Esophagus squamous epithelium (tissue), 4 donors: ENCODE measurements around the gene PWWP2A.

Source experiments
- CTCF ChIP-seq, 6 experiments: fragments of 450-650 bp in 4 of 6; fragments of 200-600 bp in 2 of 6; sonication (generic) in 2 of 6; IDR thresholded peaks; one replicate each; pipeline ENCODE4 v1.5.1; 2016 to 2019; ENCODE audit warnings: antibody characterized with exemption in 6 of 6, mild to moderate bottlenecking in 4 of 6, moderate library complexity in 4 of 6
- POLR2A ChIP-seq, 4 donors: fragments of 450-650 bp; IDR thresholded peaks; one replicate each; pipeline ENCODE4 v1.6.1; 2017; ENCODE audit warnings: antibody characterized with exemption in 4 of 4, mild to moderate bottlenecking in 4 of 4, moderate library complexity in 3 of 4

DNA sequence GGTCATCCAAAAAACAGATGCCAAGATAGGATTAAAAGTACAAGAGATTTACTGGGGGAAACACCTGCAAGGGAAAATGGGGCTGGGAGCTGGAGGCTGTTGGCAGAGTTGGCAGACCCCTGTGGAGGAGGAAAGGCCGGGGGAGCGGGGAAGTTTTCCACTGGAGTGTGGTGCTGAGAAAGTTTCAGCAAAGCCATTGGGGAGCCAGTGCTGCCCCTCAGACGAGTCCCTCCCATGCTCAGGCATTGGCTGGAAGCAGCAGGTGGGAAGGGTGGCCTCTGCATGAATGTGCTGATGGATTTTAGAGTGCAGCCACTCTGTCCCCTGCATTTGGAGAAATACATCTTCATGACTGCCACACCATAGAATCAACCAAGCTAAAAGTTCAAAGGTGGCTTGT lies 57.5 kb downstream of the PWWP2A start:
- TF ChIP-seq POLR2A (IDR thresholded peaks at IDR 0.05) (no peak), CTCF (IDR thresholded peaks at IDR 0.05) (no peak)
